Activated naive CD4-positive, alpha-beta T cell treated with anti-CD3 and anti-CD28 coated beads, Interleukin-2, amount 10 ng/mL, durations not matched to agents 7 days and 5 days (primary cell): Measurements from ENCODE around the gene CLK4.
A peak's percentile ranks its signal among the peaks of the same experiment; 100 is the strongest.

ENCODE experiments used
- CTCF ChIA-PET: fragments of 350-600 bp; sonication (Branson Sonifier 250); formaldehyde crosslinking; loops from one replicate; lab custom pipeline; 2021; ENCODE audit warnings: antibody characterized with exemption; lab: Charles Lee
- DNase-seq: peaks from one replicate; pipeline ENCODE4 v3.0.0-alpha.2; 2020
- H3K27ac Mint-ChIP-seq: one replicate; pipeline ENCODE4 v1.8.0; 2021; ENCODE audit warnings: mild to moderate bottlenecking, moderate library complexity, mixed read lengths
- H3K27me3 Mint-ChIP-seq: one replicate; pipeline ENCODE4 v1.8.0; 2021; ENCODE audit warnings: mild to moderate bottlenecking, mixed read lengths
- H3K36me3 Mint-ChIP-seq: one replicate; pipeline ENCODE4 v1.8.0; 2021; ENCODE audit warnings: mixed read lengths
- H3K4me1 Mint-ChIP-seq: one replicate; pipeline ENCODE4 v1.8.0; 2021; ENCODE audit warnings: mixed read lengths
- H3K4me3 Mint-ChIP-seq: one replicate; pipeline ENCODE4 v1.8.0; 2021; ENCODE audit warnings: mild to moderate bottlenecking, moderate library complexity, mixed read lengths
- H3K9me3 Mint-ChIP-seq: one replicate; pipeline ENCODE4 v1.8.0; 2021; ENCODE audit warnings: mixed read lengths

The CLK4 gene

DNA sequence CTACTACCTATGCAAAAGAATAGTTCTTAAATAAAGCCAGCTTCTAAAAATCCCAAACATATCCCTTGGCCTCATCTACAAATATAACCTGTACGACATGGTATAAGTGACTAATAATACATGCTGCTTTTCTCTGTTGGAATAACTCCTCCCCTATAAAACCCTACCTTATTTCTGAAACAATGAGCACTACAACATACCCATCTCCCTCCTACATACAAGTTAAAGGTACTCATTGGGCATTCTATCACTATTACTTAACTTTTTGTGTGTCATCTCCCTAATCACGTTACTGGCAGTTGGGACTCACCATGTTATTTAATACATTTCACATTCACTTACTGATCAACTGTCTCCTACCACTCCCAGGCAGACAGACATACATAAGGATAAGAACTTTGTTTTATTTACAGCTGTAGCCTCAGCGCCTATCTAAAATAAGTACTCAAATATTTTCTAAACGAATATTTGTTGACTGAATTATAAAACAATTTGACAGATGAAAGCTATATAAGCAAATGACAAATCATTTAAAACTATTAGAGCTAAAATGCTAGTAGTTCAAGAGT is 4.1 kb downstream of the CLK4 start:
- no peak overlapping the region for H3K27ac Mint-ChIP-seq
- H3K36me3 Mint-ChIP-seq = peaks cover 52% of the 10 kb centered on the region
- peaks cover 43% of the 10 kb centered on the region for H3K4me1 Mint-ChIP-seq
- DNase-seq = no peak
- CTCF ChIA-PET = no interaction called here
- peaks cover 5% of the 10 kb centered on the region for H3K27me3 Mint-ChIP-seq
- H3K9me3 Mint-ChIP-seq = no peaks in the 10 kb centered on the region
- no peak overlapping the region for H3K4me3 Mint-ChIP-seq

DNA sequence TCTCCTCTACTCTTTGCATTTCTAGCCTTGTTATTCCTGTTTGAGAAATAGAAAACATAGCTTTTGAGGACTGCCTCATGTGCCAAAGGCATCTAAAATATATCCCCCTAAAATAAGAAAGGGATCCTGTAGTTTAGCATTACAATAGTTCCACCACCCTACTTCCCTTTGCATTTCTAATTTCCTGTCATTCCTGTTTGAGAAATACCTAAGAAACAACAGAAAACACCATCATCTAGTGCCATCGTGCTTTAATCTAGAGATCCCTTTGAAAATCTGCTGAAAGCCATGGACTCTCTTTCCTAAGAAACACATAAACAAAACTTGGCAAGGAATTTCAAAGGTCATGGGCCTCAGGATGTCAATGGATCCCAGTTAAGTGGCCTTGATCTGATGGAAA is 7.5 kb downstream of the CLK4 start:
- Mint-ChIP-seq H3K4me1 (peaks cover 30% of the 10 kb centered on the region), H3K27me3 (no peaks in the 10 kb centered on the region), H3K27ac (no peak overlapping the region), H3K36me3 (peaks cover 62% of the 10 kb centered on the region), H3K9me3 (no peaks in the 10 kb centered on the region), H3K4me3 (no peak overlapping the region)
- CTCF ChIA-PET = no interaction called here
- no peak for DNase-seq

- Mint-ChIP-seq H3K27ac (no peak overlapping the region), H3K4me1 (no peaks in the 10 kb centered on the region), H3K4me3 (no peak overlapping the region), H3K36me3 (peaks cover 62% of the 10 kb centered on the region), H3K27me3 (no peaks in the 10 kb centered on the region), H3K9me3 (no peaks in the 10 kb centered on the region)
- no peak for DNase-seq
- CTCF ChIA-PET = no interaction called here
Observed at GRCh38 chr5:178612299-178612698, 14.6 kb downstream of the CLK4 start.

DNA sequence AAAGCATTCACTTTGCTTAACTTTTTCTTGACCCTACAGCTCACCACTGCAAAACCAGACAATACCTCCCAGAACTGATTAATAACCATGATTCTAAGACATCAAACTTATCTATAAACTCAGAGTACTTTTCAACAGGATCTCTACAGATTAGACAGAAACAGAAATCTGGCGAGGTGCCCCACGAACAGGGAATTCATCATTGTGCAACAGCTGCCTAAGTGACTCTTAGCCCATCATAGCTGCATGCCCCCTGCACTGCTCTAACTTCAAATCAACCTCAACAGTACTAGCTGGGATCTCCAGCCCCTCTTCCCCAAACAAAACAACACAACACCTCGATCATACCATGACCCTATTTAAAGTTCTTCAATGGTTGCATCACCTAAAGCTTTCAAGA is 20.6 kb downstream of the CLK4 start:
- peaks cover 66% of the 10 kb centered on the region for H3K36me3 Mint-ChIP-seq
- H3K27me3 Mint-ChIP-seq = no peaks in the 10 kb centered on the region
- H3K4me3 Mint-ChIP-seq = no peak overlapping the region
- no peaks in the 10 kb centered on the region for H3K4me1 Mint-ChIP-seq
- DNase-seq = no peak
- no peak overlapping the region for H3K27ac Mint-ChIP-seq
- CTCF ChIA-PET = no interaction called here
- no peaks in the 10 kb centered on the region for H3K9me3 Mint-ChIP-seq

- no peak overlapping the region for H3K4me3 Mint-ChIP-seq
- no peaks in the 10 kb centered on the region for H3K4me1 Mint-ChIP-seq
- no peak overlapping the region for H3K27ac Mint-ChIP-seq
- no peak for DNase-seq
- H3K9me3 Mint-ChIP-seq = no peaks in the 10 kb centered on the region
- H3K36me3 Mint-ChIP-seq = peaks cover 66% of the 10 kb centered on the region
- no peaks in the 10 kb centered on the region for H3K27me3 Mint-ChIP-seq
- CTCF ChIA-PET = interaction anchor here (1.1 kb wide), 1 partner anchor 14 kb away, joined by 3 read pairs; no protein-coding TSS in a partner anchor
Observed at GRCh38 chr5:178605788-178606187, 21.1 kb downstream of the CLK4 start.

DNA sequence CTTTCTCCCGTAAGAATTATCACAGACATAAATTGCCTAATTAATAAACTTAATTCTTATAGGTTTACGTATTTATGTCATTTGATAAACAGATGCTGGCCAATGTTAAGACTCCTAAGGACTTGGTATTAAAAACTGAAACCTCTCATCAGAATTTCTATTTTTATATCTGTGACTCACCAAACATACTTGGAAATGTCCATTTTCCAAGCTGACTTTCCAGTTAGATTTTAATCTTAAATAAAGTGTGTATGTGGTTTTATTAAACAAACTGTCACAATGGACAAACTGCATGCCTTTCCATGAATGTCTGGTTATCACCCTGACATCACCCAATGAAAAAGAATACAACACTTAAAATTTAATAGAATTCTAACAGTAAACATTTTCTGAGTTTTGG is 24.1 kb downstream of the CLK4 start:
- CTCF ChIA-PET = no interaction called here
- Mint-ChIP-seq H3K4me1 (no peaks in the 10 kb centered on the region), H3K27me3 (no peaks in the 10 kb centered on the region), H3K27ac (no peak overlapping the region), H3K9me3 (peaks cover 5% of the 10 kb centered on the region), H3K4me3 (no peak overlapping the region), H3K36me3 (peaks cover 69% of the 10 kb centered on the region)
- no peak for DNase-seq

DNA sequence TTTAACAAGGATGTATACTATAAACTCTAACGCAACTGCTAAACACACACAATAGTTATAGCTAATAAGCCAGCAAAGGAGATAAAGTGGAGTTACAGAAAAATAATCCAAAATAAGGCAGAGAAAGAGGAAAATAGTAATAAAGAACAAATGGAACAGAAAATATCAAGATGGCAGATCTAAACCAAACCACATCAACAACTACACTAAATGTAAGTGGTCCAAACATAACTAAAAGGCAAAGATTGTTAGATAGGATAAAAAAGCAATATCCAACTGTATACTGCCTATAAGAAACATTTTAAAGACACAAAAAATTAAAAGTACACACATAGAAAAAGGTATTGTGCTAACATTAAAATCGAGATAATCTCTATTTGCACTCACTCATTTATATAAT is 31.1 kb downstream of the CLK4 start:
- Mint-ChIP-seq H3K27me3 (peaks cover 19% of the 10 kb centered on the region), H3K27ac (no peak overlapping the region), H3K4me3 (no peak overlapping the region), H3K4me1 (peaks cover 6% of the 10 kb centered on the region), H3K9me3 (peaks cover 26% of the 10 kb centered on the region), H3K36me3 (peaks cover 51% of the 10 kb centered on the region)
- no peak for DNase-seq
- CTCF ChIA-PET = no interaction called here

DNA sequence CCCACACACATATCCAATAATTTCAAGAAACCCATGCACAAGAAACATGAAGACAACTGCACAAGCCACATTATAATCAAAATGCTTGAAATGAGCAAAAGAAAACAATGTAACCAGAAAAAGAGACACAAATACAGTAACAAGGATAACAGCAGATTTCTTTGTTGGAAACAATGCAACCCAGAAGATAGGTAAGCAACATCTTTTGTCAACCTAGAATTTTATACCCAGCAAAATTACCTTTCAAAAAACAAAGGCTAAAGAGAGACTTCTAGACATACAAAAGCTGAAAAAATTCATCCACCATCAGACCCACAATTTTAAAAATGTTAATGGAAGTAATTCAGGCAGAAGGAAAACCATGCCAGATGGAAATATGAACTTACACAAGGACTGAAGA is 31.7 kb downstream of the CLK4 start:
- peaks cover 26% of the 10 kb centered on the region for H3K9me3 Mint-ChIP-seq
- no peak overlapping the region for H3K27ac Mint-ChIP-seq
- H3K4me1 Mint-ChIP-seq = peaks cover 9% of the 10 kb centered on the region
- H3K27me3 Mint-ChIP-seq = peaks cover 25% of the 10 kb centered on the region
- CTCF ChIA-PET = no interaction called here
- no peak overlapping the region for H3K4me3 Mint-ChIP-seq
- no peak for DNase-seq
- H3K36me3 Mint-ChIP-seq = peaks cover 48% of the 10 kb centered on the region

DNA sequence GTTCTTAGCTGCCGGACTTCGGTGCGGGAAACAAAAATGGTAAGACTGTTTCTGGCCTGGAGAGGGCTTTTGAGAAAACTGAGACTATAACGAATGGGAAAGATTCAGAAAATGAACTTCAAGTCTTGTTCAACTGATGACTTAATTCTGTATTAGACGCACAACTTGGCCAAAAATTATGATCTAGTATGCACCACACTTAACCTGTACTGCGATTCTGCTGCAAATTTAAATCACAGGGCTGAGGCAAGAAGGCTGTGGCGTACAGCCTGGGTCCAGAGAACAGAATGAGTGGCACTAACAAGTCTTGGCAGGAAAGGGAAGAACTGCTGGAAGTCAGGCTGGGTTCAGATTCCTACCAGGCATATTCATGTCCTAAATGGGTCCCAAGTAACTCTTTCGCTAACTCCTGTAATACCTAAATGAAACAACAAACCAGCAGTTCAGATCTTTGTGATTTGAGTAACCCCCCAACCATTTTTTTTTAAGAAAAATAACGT is 35.9 kb downstream of the CLK4 start:
- Mint-ChIP-seq H3K27ac (no peak overlapping the region), H3K36me3 (peaks cover 23% of the 10 kb centered on the region), H3K4me1 (peaks cover 9% of the 10 kb centered on the region), H3K9me3 (peaks cover 19% of the 10 kb centered on the region), H3K4me3 (peak overlapping the region; percentile 71), H3K27me3 (peaks cover 59% of the 10 kb centered on the region)
- DNase-seq = no peak
- CTCF ChIA-PET = interaction anchor here (0.9 to 1.5 kb wide), 4 partner anchors 14 to 312 kb away, joined by 3 read pairs; no protein-coding TSS in a partner anchor

DNA sequence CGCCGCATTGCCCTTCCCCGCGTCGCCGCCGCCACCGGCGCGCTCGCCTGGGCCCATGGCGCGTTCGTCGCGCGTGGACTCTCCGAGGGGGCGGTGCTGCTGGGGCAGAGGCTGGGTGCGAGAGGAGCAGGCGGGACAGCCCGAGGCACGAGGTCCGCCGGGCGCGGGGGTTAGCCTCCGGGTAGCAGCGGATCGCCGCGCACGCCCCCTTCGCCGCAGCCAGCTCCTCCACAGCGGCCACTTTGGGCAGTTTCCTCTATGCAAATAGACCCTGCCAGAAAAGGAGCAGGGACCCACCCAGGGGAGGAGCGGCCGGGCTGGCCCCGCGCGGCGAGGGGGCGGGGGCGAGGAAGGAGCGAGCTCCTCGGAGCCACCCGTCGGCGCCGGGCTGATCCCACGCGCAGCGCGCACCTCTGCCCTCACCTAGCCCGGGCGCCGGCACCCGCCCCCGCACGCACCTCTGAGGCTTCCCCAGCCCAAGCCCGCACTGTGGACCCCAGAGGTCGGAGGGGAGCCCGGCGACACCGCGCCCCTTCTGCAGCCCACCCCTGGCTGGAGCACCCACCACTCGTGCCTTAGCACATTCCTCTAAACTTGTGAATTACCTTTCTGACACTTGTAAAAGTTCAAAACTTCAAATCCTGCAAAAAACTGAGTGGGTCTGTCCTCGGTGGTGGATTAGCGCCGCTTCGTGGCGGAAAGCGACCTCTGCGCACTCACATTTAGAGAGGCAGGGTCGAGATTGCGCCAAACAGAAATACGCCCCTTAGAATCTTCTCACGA is 36.5 kb downstream of the CLK4 start, which contains the start of gene COL23A1:
Gene COL23A1 (minus strand): TSS at position 253 of the 783 bp plus-strand sequence.
- H3K4me3 Mint-ChIP-seq = peak within 1 kb of the TSS; percentile 71
- peak within 1 kb of the TSS; percentile 73 for H3K27ac Mint-ChIP-seq
- H3K4me1 Mint-ChIP-seq = peaks cover 9% of the 10 kb centered on the region
- H3K9me3 Mint-ChIP-seq = peaks cover 15% of the 10 kb centered on the region
- H3K36me3 Mint-ChIP-seq = peaks cover 19% of the 10 kb centered on the region
- peaks cover 64% of the 10 kb centered on the region for H3K27me3 Mint-ChIP-seq
- CTCF ChIA-PET = interaction anchor here (1.0 to 1.5 kb wide), 3 partner anchors 18 to 312 kb away, joined by 3 read pairs; no protein-coding TSS in a partner anchor
- peak; percentile 69 for DNase-seq

DNA sequence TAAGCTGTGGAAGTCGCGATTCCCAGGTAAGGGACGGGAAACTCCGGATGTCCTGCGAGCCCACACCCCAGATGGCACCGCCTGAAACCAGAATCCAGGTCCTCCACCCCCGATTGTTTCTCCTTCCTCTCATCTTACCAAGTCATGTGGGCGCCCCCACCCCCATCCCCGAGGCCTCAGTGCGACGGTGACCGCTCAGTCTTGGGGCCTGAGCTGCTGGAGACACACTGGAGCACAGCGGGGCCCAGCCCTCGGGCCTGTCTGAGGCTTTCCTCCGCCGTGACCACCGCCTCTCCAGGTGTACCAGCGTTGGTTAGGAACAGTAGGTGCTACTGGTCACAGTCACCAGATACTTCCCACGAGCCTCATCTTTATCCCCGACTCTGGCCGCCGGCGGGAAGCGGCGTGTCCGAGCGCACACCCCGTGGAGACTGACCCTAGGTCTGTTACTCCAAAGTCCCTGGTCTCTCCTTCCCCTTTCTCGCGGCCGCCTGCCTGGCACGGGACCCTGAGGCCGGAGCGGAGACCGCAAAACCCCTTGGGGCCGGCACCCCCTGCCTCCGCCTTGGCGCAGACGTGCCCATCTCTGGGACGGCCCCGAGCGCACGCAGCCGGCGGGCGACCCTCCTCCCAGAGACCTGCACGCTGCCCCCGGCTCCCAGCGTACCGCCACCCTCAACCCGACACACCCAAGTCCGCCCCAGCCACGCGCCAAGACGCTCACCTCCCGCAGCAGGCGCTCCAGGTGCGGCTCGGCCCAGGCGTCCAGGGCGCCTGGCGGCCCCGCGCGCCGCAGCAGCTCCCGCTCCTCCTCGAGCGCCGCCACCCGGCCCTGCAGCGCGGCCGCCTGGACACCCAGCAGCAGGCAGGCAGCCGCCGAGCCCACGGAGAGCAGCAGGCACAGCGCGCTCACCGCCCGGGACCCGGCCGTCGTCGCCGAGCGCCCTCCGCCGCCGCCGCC is 37.4 kb downstream of the CLK4 start:
- H3K9me3 Mint-ChIP-seq = peaks cover 7% of the 10 kb centered on the region
- H3K4me3 Mint-ChIP-seq = peak overlapping the region; percentile 35
- H3K27ac Mint-ChIP-seq = no peak overlapping the region
- no peak for DNase-seq
- peaks cover 9% of the 10 kb centered on the region for H3K4me1 Mint-ChIP-seq
- peaks cover 10% of the 10 kb centered on the region for H3K36me3 Mint-ChIP-seq
- CTCF ChIA-PET = interaction anchor here (1.3 to 1.5 kb wide), 2 partner anchors 19 to 310 kb away, joined by 3 read pairs; no protein-coding TSS in a partner anchor
- peaks cover 64% of the 10 kb centered on the region for H3K27me3 Mint-ChIP-seq

GRCh38 chr5:178588769-178589168 is 38.1 kb downstream of the CLK4 start:
- H3K27ac Mint-ChIP-seq = no peak overlapping the region
- CTCF ChIA-PET = no interaction called here
- no peak overlapping the region for H3K4me3 Mint-ChIP-seq
- no peak for DNase-seq
- H3K9me3 Mint-ChIP-seq = no peaks in the 10 kb centered on the region
- peaks cover 64% of the 10 kb centered on the region for H3K27me3 Mint-ChIP-seq
- H3K36me3 Mint-ChIP-seq = peaks cover 3% of the 10 kb centered on the region
- H3K4me1 Mint-ChIP-seq = peaks cover 9% of the 10 kb centered on the region

- Mint-ChIP-seq H3K27me3 (peaks cover 67% of the 10 kb centered on the region), H3K4me1 (peaks cover 9% of the 10 kb centered on the region), H3K27ac (no peak overlapping the region), H3K9me3 (no peaks in the 10 kb centered on the region), H3K4me3 (no peak overlapping the region), H3K36me3 (no peaks in the 10 kb centered on the region)
- CTCF ChIA-PET = no interaction called here
- DNase-seq = no peak
Observed at GRCh38 chr5:178587763-178588611, 38.9 kb downstream of the CLK4 start.
